Measurements from ENCODE around the gene TPT1. TPM values are rescaled to one million over a fixed set of nuclear protein-coding genes. Genes with fewer than 3 reads are reported as not detected.

The TPT1 gene
- total and polyA plus RNA-seq, 9 donors = 6,059 to 9,795 (median 8,116) TPM

- no peaks in the 10 kb centered on the region for H3K27me3 ChIP-seq (ENCODE audit: control insufficient read depth, insufficient read depth, low read length)
- no peak overlapping the region for H3K4me3 ChIP-seq (ENCODE audit: low read length)
- DNase-seq = no peak
- peaks cover 18% of the 10 kb centered on the region for H3K4me1 ChIP-seq (ENCODE audit: control insufficient read depth, insufficient read depth, low read length)
- H3K36me3 ChIP-seq (ENCODE audit: control insufficient read depth, insufficient read depth, low read length) = peaks cover 14% of the 10 kb centered on the region
- H3K9me3 ChIP-seq (replicated peaks; ENCODE audit: control insufficient read depth, low read depth, low read length) = no peaks in the 10 kb centered on the region
- H3K27ac ChIP-seq (ENCODE audit: low read length) = no peak overlapping the region
- WGBS (ENCODE audit: insufficient coverage) = 96% methylated on average over 4 of the region's 4 CpGs
Observed at GRCh38 chr13:45369116-45369515, 28.1 kb upstream of the TPT1 start.

- no peak for DNase-seq
- H3K4me3 ChIP-seq (ENCODE audit: low read length) = no peak overlapping the region
- 69% methylated on average over 3 of the region's 3 CpGs for WGBS (ENCODE audit: insufficient coverage)
- H3K9me3 ChIP-seq (replicated peaks; ENCODE audit: control insufficient read depth, low read depth, low read length) = peaks cover 3% of the 10 kb centered on the region
- H3K4me1 ChIP-seq (ENCODE audit: control insufficient read depth, insufficient read depth, low read length) = peaks cover 18% of the 10 kb centered on the region
- H3K27me3 ChIP-seq (ENCODE audit: control insufficient read depth, insufficient read depth, low read length) = no peaks in the 10 kb centered on the region
- H3K27ac ChIP-seq (ENCODE audit: low read length) = no peak overlapping the region
- peaks cover 16% of the 10 kb centered on the region for H3K36me3 ChIP-seq (ENCODE audit: control insufficient read depth, insufficient read depth, low read length)
Observed at GRCh38 chr13:45368571-45368970, 27.6 kb upstream of the TPT1 start.

- peaks cover 5% of the 10 kb centered on the region for H3K9me3 ChIP-seq (replicated peaks; ENCODE audit: control insufficient read depth, low read depth, low read length)
- H3K4me3 ChIP-seq (ENCODE audit: low read length) = no peak overlapping the region
- no peak overlapping the region for H3K27ac ChIP-seq (ENCODE audit: low read length)
- peaks cover 16% of the 10 kb centered on the region for H3K4me1 ChIP-seq (ENCODE audit: control insufficient read depth, insufficient read depth, low read length)
- DNase-seq = no peak
- H3K27me3 ChIP-seq (ENCODE audit: control insufficient read depth, insufficient read depth, low read length) = no peaks in the 10 kb centered on the region
- WGBS (ENCODE audit: insufficient coverage) = 85% methylated on average over 4 of the region's 4 CpGs
- peaks cover 18% of the 10 kb centered on the region for H3K36me3 ChIP-seq (ENCODE audit: control insufficient read depth, insufficient read depth, low read length)
Observed at GRCh38 chr13:45368005-45368404, 27.0 kb upstream of the TPT1 start.

DNA sequence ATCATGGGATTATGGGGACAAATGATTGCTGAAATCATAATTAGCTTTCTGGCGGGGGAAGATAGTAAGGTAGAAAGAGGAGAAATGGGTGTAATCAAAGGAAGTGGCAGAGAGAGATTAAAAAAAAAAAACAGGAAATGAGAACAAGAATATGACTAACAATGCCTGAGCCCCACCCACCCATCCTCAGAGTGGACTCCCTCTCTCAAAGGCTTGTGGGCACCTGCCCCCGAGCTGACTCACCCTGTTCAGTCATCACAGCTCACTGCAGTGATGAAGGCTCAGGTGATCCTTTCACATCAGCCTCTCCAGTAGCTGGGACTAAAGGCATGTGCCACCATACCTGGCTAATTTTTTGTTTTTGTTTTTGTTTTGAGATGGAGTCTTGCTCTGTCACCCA, 26.4 kb upstream of the TPT1 start:
- Histone ChIP-seq H3K4me3 (ENCODE audit: low read length) (no peak overlapping the region), H3K4me1 (ENCODE audit: control insufficient read depth, insufficient read depth, low read length) (peaks cover 10% of the 10 kb centered on the region), H3K27me3 (ENCODE audit: control insufficient read depth, insufficient read depth, low read length) (no peaks in the 10 kb centered on the region), H3K36me3 (ENCODE audit: control insufficient read depth, insufficient read depth, low read length) (peaks cover 24% of the 10 kb centered on the region), H3K27ac (ENCODE audit: low read length) (no peak overlapping the region), H3K9me3 (replicated peaks; ENCODE audit: control insufficient read depth, low read depth, low read length) (peaks cover 10% of the 10 kb centered on the region)
- WGBS (ENCODE audit: insufficient coverage) = 80% methylated on average over 1 of the region's 2 CpGs
- DNase-seq = no peak

- Histone ChIP-seq H3K4me3 (ENCODE audit: low read length) (no peak overlapping the region), H3K36me3 (ENCODE audit: control insufficient read depth, insufficient read depth, low read length) (peaks cover 33% of the 10 kb centered on the region)
- no CpG with 5 or more reads among the region's 4 CpGs for WGBS (ENCODE audit: insufficient coverage)
Observed at GRCh38 chr13:45365558-45365885, 24.5 kb upstream of the TPT1 start.

GRCh38 chr13:45364876-45365557, 24.0 kb upstream of the TPT1 start:
- Histone ChIP-seq H3K4me3 (ENCODE audit: low read length) (no peak overlapping the region), H3K27me3 (ENCODE audit: control insufficient read depth, insufficient read depth, low read length) (no peaks in the 10 kb centered on the region), H3K27ac (ENCODE audit: low read length) (no peak overlapping the region), H3K4me1 (ENCODE audit: control insufficient read depth, insufficient read depth, low read length) (no peaks in the 10 kb centered on the region), H3K36me3 (ENCODE audit: control insufficient read depth, insufficient read depth, low read length) (peaks cover 35% of the 10 kb centered on the region), H3K9me3 (replicated peaks; ENCODE audit: control insufficient read depth, low read depth, low read length) (peaks cover 10% of the 10 kb centered on the region)
- DNase-seq = no peak
- whole genome bisulfite sequencing (ENCODE audit: insufficient coverage) = 93% methylated on average over 3 of the region's 10 CpGs

More at GRCh38 chr13:45365558-45365885, 24.5 kb upstream of the TPT1 start:
- no peak for DNase-seq
- Histone ChIP-seq H3K4me1 (ENCODE audit: control insufficient read depth, insufficient read depth, low read length) (no peaks in the 10 kb centered on the region), H3K27me3 (ENCODE audit: control insufficient read depth, insufficient read depth, low read length) (no peaks in the 10 kb centered on the region), H3K9me3 (replicated peaks; ENCODE audit: control insufficient read depth, low read depth, low read length) (peaks cover 10% of the 10 kb centered on the region), H3K27ac (ENCODE audit: low read length) (no peak overlapping the region)

DNA sequence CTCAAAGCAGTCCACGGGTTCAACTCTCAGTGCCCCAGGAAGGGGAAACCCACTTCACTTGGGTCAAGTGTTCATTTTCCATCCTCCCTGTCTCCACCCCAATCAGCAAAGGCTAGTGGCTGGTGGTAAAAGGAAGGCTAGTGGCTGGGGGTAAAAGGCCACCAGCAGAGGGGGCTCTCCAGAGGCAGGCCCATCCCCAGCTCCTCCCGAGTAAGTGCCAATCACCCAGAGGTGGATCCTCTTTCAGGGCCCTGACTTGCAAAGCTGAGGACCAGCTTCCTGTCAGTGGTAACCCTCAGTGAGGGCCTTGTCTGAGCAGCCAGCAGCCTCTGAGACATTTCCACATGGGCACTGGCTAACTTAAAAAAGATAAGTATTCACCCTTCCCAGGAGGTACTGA, 22.0 kb upstream of the TPT1 start:
- H3K36me3 ChIP-seq (ENCODE audit: control insufficient read depth, insufficient read depth, low read length) = peaks cover 47% of the 10 kb centered on the region

DNA sequence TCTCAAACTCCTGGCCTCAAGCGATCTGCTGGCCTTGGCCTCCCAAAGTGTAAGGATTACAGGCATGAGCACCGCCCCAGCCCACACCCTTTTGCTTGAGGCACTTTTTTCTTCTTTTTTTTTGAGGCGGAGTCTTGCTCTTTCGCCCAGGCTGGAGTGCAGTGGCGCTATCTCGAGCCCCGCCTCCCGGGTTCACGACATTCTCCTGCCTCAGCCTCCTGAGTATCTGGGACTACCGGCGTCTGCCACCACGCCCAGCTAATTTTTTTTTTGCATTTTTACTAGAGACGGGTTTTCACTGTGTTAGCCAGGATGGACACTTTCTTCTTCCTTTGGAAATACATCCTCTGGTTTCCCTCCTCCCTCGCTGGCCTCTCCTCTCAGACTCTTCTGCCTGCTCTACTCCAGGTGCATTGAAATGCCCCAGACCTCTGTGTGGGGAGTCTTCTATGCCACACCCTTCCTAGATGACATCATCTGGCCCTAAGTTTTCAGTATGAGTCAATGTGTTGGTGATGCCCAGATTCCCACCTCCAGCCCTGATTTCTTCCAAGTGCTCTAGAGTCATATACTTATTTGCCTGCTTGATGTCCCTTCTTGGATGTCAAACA, 20.7 kb upstream of the TPT1 start:
- WGBS (ENCODE audit: insufficient coverage) = 97% methylated on average over 14 of the region's 14 CpGs
- no peak overlapping the region for H3K27ac ChIP-seq (ENCODE audit: low read length)
- no peaks in the 10 kb centered on the region for H3K27me3 ChIP-seq (ENCODE audit: control insufficient read depth, insufficient read depth, low read length)
- H3K36me3 ChIP-seq (ENCODE audit: control insufficient read depth, insufficient read depth, low read length) = peaks cover 55% of the 10 kb centered on the region
- H3K9me3 ChIP-seq (replicated peaks; ENCODE audit: control insufficient read depth, low read depth, low read length) = peaks cover 10% of the 10 kb centered on the region
- DNase-seq = no peak
- H3K4me3 ChIP-seq (ENCODE audit: low read length) = no peak overlapping the region
- no peaks in the 10 kb centered on the region for H3K4me1 ChIP-seq (ENCODE audit: control insufficient read depth, insufficient read depth, low read length)

More for the DNA sequence above, 22.0 kb upstream of the TPT1 start:
- Histone ChIP-seq H3K9me3 (replicated peaks; ENCODE audit: control insufficient read depth, low read depth, low read length) (peaks cover 10% of the 10 kb centered on the region), H3K4me1 (ENCODE audit: control insufficient read depth, insufficient read depth, low read length) (no peaks in the 10 kb centered on the region), H3K4me3 (ENCODE audit: low read length) (no peak overlapping the region), H3K27ac (ENCODE audit: low read length) (no peak overlapping the region), H3K27me3 (ENCODE audit: control insufficient read depth, insufficient read depth, low read length) (no peaks in the 10 kb centered on the region)
- DNase-seq = no peak
- WGBS (ENCODE audit: insufficient coverage) = 83% methylated on average over 1 of the region's 2 CpGs

DNA sequence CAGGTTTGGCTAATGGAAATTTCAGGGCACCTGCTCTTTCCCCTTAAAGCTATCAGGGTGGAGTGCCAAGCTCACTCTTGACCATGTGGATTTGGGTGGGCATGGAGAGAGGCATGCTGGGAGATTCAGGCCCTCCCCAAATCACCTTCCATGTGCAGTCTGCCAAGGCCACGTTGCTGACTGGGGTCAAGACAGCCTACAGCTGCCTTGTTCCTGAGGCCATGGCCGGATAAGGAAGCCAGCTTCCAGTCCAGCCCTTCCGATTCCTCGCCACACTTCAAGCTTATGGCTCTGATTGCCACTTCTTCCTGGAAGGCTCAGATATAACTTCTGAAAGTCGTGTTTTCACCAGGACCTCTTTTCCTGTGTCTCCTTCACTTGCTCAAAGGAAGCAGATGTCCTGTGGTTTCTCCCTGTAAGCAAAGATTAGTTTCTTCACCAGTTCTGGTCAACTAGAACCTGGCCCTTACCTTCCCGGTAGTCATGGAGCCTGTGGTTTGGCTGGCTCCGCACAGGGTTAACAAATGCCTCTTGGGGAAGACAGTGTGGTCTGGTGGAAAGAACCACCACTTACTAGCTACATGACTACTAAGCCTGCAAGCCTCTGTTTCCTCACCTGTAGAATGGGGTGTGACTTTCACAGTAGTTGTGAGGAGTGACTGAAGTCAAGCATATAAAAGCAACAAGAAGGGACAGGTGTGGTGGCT, 16.1 kb upstream of the TPT1 start:
- no peak for DNase-seq
- Histone ChIP-seq H3K4me1 (ENCODE audit: control insufficient read depth, insufficient read depth, low read length) (no peaks in the 10 kb centered on the region), H3K27ac (ENCODE audit: low read length) (no peak overlapping the region), H3K27me3 (ENCODE audit: control insufficient read depth, insufficient read depth, low read length) (no peaks in the 10 kb centered on the region), H3K9me3 (replicated peaks; ENCODE audit: control insufficient read depth, low read depth, low read length) (no peaks in the 10 kb centered on the region), H3K4me3 (ENCODE audit: low read length) (no peak overlapping the region), H3K36me3 (ENCODE audit: control insufficient read depth, insufficient read depth, low read length) (peaks cover 58% of the 10 kb centered on the region)
- 82% methylated on average over 5 of the region's 7 CpGs for WGBS (ENCODE audit: insufficient coverage)

- WGBS (ENCODE audit: insufficient coverage) = no CpG with 5 or more reads among the region's 1 CpG
- H3K36me3 ChIP-seq (ENCODE audit: control insufficient read depth, insufficient read depth, low read length) = peaks cover 67% of the 10 kb centered on the region
- no peak overlapping the region for H3K4me3 ChIP-seq (ENCODE audit: low read length)
- no peaks in the 10 kb centered on the region for H3K4me1 ChIP-seq (ENCODE audit: control insufficient read depth, insufficient read depth, low read length)
- no peak for DNase-seq
- no peaks in the 10 kb centered on the region for H3K27me3 ChIP-seq (ENCODE audit: control insufficient read depth, insufficient read depth, low read length)
- H3K27ac ChIP-seq (ENCODE audit: low read length) = no peak overlapping the region
- no peaks in the 10 kb centered on the region for H3K9me3 ChIP-seq (replicated peaks; ENCODE audit: control insufficient read depth, low read depth, low read length)
Observed at GRCh38 chr13:45353895-45354294, 12.9 kb upstream of the TPT1 start.

All from muscle of leg (tissue), 11 donors.